ENCODE results near the gene DOCK6.

GRCh38 chr19:11237321-11237720 lies 25.0 kb downstream of the DOCK6 start:
- no peak for TF ChIP-seq POLR2A (IDR thresholded peaks at IDR 0.05)
- TF ChIP-seq CTCF (IDR thresholded peaks at IDR 0.05): no peak
- TF ChIP-seq EP300 (IDR thresholded peaks at IDR 0.05): no peak

Data from ovary (tissue), 3 donors.